Neural progenitor cell (in vitro differentiated cells): Measurements from ENCODE around the gene FSTL5.

Source experiments
- EZH2 ChIP-seq: fragments of 200-600 bp; sonication (generic); IDR thresholded peaks from 2 replicates; pipeline ENCODE4 v1.6.1; 2017; ENCODE audit warnings: antibody characterized with exemption, mild to moderate bottlenecking, moderate library complexity
- EZH2phosphoT487 ChIP-seq: fragments of 200-600 bp; sonication (generic); IDR thresholded peaks from 2 replicates; pipeline ENCODE4 v1.6.1; 2017; ENCODE audit warnings: antibody characterized with exemption
- TF ChIP-seq, protein P1 (sequence below): fragments of 200-600 bp; sonication (generic); IDR thresholded peaks from 2 replicates; pipeline ENCODE4 v1.5.1; 2017; ENCODE audit warnings: antibody characterized with exemption, mild to moderate bottlenecking

DNA sequence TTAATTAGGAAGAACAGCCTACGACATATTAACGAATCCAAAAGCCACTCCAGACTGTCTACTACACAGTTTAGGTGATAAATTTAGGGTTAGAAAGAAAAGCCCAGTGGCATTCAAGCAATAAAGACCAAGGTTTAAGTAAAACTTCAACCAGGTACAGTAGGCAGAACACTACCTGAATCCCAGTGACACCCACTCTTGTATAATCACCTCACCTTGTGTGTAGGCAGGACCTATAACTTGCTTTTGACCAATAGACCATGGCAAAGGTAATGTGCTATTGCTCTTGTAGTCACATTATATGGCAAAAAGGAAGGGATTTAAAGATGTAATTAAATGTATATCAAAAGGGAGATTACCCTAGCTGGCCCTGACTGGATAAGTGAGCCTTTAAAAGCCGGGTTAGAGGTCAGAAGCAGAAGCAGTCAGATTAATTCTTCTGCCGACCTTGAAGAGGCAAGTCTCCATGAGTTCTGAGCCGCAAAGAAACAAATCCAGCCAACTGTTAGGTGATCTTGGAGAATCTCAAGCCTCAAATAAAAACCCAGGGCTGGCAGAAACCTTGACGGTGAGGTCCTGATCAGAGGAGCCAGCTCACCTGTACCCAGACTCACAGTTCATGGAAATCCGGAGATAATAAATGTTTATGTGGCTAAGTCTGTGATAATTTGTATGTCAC is 8.8 kb downstream of the FSTL5 start:
- TF ChIP-seq, protein P1, sequence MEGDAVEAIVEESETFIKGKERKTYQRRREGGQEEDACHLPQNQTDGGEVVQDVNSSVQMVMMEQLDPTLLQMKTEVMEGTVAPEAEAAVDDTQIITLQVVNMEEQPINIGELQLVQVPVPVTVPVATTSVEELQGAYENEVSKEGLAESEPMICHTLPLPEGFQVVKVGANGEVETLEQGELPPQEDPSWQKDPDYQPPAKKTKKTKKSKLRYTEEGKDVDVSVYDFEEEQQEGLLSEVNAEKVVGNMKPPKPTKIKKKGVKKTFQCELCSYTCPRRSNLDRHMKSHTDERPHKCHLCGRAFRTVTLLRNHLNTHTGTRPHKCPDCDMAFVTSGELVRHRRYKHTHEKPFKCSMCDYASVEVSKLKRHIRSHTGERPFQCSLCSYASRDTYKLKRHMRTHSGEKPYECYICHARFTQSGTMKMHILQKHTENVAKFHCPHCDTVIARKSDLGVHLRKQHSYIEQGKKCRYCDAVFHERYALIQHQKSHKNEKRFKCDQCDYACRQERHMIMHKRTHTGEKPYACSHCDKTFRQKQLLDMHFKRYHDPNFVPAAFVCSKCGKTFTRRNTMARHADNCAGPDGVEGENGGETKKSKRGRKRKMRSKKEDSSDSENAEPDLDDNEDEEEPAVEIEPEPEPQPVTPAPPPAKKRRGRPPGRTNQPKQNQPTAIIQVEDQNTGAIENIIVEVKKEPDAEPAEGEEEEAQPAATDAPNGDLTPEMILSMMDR, result no peak
- TF ChIP-seq EZH2 (no peak), EZH2phosphoT487 (no peak)
